HepG2 (cell line): ENCODE results near the gene FRK. TPM values are rescaled to one million over a fixed set of nuclear protein-coding genes. Genes with fewer than 3 reads are reported as not detected.

Experiments used
- HDAC2 ChIP-seq: sonication (generic); formaldehyde crosslinking; IDR thresholded peaks from 2 replicates; pipeline ENCODE4 v1.4.0; 2020; ENCODE audit warnings: missing genetic modification reagents
- IKZF4 ChIP-seq: sonication (generic); formaldehyde crosslinking; IDR thresholded peaks from 2 replicates; pipeline ENCODE4 v1.5.1; 2020; ENCODE audit warnings: borderline replicate concordance, mild to moderate bottlenecking, low read depth, missing genetic modification reagents; ENCODE audit errors: not compliant biosample characterization
- KIAA2018 ChIP-seq: sonication (generic); formaldehyde crosslinking; IDR thresholded peaks from 2 replicates; pipeline ENCODE4 v1.5.0; 2020; ENCODE audit warnings: mild to moderate bottlenecking, missing genetic modification reagents, borderline replicate concordance
- SNAI1 ChIP-seq: sonication (generic); formaldehyde crosslinking; IDR thresholded peaks from 2 replicates; pipeline ENCODE4 v1.5.0; 2020; ENCODE audit warnings: mild to moderate bottlenecking, missing genetic modification reagents, borderline replicate concordance
- SNRNP70 ChIP-seq: fragments of 200-400 bp; formaldehyde crosslinking; IDR thresholded peaks from 2 replicates; pipeline ENCODE4 v1.6.1; 2017; ENCODE audit warnings: mild to moderate bottlenecking, low read depth, low read length, moderate library complexity
- SRSF4 ChIP-seq: fragments of 200-400 bp; formaldehyde crosslinking; IDR thresholded peaks from one replicate; pipeline ENCODE4 v1.6.1; 2018; ENCODE audit warnings: mild to moderate bottlenecking, low read depth, low read length, moderate library complexity; ENCODE audit not compliant: poor library complexity, severe bottlenecking
- THRA ChIP-seq: sonication (generic); formaldehyde crosslinking; IDR thresholded peaks from 2 replicates; pipeline ENCODE4 v1.4.0; 2020; ENCODE audit warnings: missing genetic modification reagents, borderline replicate concordance
- WIZ ChIP-seq: sonication (generic); formaldehyde crosslinking; IDR thresholded peaks from 2 replicates; pipeline ENCODE4 v1.5.1; 2020; ENCODE audit warnings: mild to moderate bottlenecking, missing genetic modification reagents
- ZBTB49 ChIP-seq: sonication (generic); formaldehyde crosslinking; IDR thresholded peaks from 2 replicates; pipeline ENCODE4 v1.4.0; 2020; ENCODE audit warnings: missing genetic modification reagents, borderline replicate concordance
- ZFP36L2 ChIP-seq: sonication (generic); formaldehyde crosslinking; IDR thresholded peaks from 2 replicates; pipeline ENCODE4 v1.4.0; 2020; ENCODE audit warnings: missing genetic modification reagents
- ZFX ChIP-seq: sonication (generic); formaldehyde crosslinking; IDR thresholded peaks from 2 replicates; pipeline ENCODE4 v1.4.0; 2020; ENCODE audit warnings: mild to moderate bottlenecking, low read depth, missing genetic modification reagents, moderate library complexity
- ZNF468 ChIP-seq: sonication (generic); formaldehyde crosslinking; IDR thresholded peaks from 2 replicates; pipeline ENCODE4 v1.8.0; 2022; ENCODE audit warnings: mild to moderate bottlenecking, moderate library complexity, missing genetic modification reagents
- ZNF660 ChIP-seq: sonication (generic); formaldehyde crosslinking; IDR thresholded peaks from 2 replicates; pipeline ENCODE4 v1.5.1; 2020; ENCODE audit warnings: mild to moderate bottlenecking, low read depth, missing genetic modification reagents, borderline replicate concordance
- ZNF878 ChIP-seq: sonication (generic); formaldehyde crosslinking; IDR thresholded peaks from 2 replicates; pipeline ENCODE4 v1.8.1; 2023; ENCODE audit warnings: mild to moderate bottlenecking, missing genetic modification reagents, moderate library complexity
- ZNF879 ChIP-seq: sonication (generic); formaldehyde crosslinking; IDR thresholded peaks from 2 replicates; pipeline ENCODE4 v1.8.1; 2023; ENCODE audit warnings: missing genetic modification reagents
- polyA plus RNA-seq, 8 experiments: library from polyadenylated mRNA; depleted of rRNA in 3 of 8; stranded (reverse) in 7 of 8; unstranded in 1 of 8; fragments of >200 nt; fragmentation: Illumina TruSeq in 4 of 8; extraction: Trizol in 4 of 8; gene quantifications; 2 replicates each; pipeline versions ENCODE4 v1.2.1 to v1.2.3, GENCODE V29; 2011 to 2016; ENCODE audit warnings: low read depth in 4 of 8, missing spikeins in 1 of 8, mixed read lengths in 1 of 8; ENCODE audit not compliant: insufficient read depth in 1 of 8
- total RNA-seq, 5 experiments: library from RNA; depleted of rRNA; stranded (reverse); fragments of >200 nt; fragmentation: Illumina TruSeq; extraction: Trizol; gene quantifications; 2 replicates each; pipeline ENCODE4 v1.2.3, GENCODE V29; 2016; ENCODE audit warnings: low read depth in 1 of 5

Gene FRK
- total and polyA plus RNA-seq, 2 of the 13 experiments (the other 11 are each of a cell fraction or from before 2014, with no cell fraction given), result 1.3 to 2.9 TPM

- TF ChIP-seq ZFP36L2 (CRISPR knock-in tag) (no peak), WIZ (no peak), KIAA2018 (CRISPR knock-in tag) (no peak), SRSF4 (no peak), ZNF878 (CRISPR knock-in tag) (no peak), ZBTB49 (CRISPR knock-in tag) (no peak), ZNF468 (no peak), IKZF4 (no peak), SNRNP70 (no peak), HDAC2 (CRISPR knock-in tag) (no peak), ZNF879 (no peak), ZNF660 (CRISPR knock-in tag) (no peak), SNAI1 (CRISPR knock-in tag) (no peak), ZFX (CRISPR knock-in tag) (no peak), THRA (CRISPR knock-in tag) (0 out of 2 replicates have a peak, but pooled peaks have one; percentile 53)
These were observed 49.8 kb downstream of the FRK start (continued) for GRCh38 chr6:116010790-116011401.
